ENCODE measurements around the gene SF3B2. TPM values are rescaled to one million over a fixed set of nuclear protein-coding genes. Genes with fewer than 3 reads are reported as not detected.
A peak's percentile ranks its signal among the peaks of the same experiment; 100 is the strongest.
"Not testable (repeated sequence)": the region's sequence is repeated elsewhere in the genome, so short reads cannot be mapped to it uniquely, and the experiment has no call there.

Gene SF3B2
- total RNA-seq, 1 experiment from 2014 or later: 194 TPM

- Histone ChIP-seq H3K36me3 (replicated peaks; ENCODE audit: control insufficient read depth, insufficient read depth, low read length) (no peaks in the 10 kb centered on the region), H3K4me3 (ENCODE audit: insufficient read depth, low read depth, low read length) (no peak overlapping the region), H3K27me3 (ENCODE audit: control insufficient read depth, insufficient read depth, low read length) (no peaks in the 10 kb centered on the region)
- DNase-seq: no peak
These were observed 35.2 kb downstream of the SF3B2 start for GRCh38 chr11:66087148-66087908.

- Histone ChIP-seq H3K4me3 (ENCODE audit: insufficient read depth, low read depth, low read length) (no peak overlapping the region), H3K27me3 (ENCODE audit: control insufficient read depth, insufficient read depth, low read length) (no peaks in the 10 kb centered on the region), H3K36me3 (replicated peaks; ENCODE audit: control insufficient read depth, insufficient read depth, low read length) (no peaks in the 10 kb centered on the region)
- no peak for DNase-seq
These were observed 36.9 kb downstream of the SF3B2 start for GRCh38 chr11:66089067-66089466.

GRCh38 chr11:66090288-66090687, 38.1 kb downstream of the SF3B2 start:
- no peak overlapping the region for H3K4me3 ChIP-seq (ENCODE audit: insufficient read depth, low read depth, low read length)
- H3K27me3 ChIP-seq (ENCODE audit: control insufficient read depth, insufficient read depth, low read length): no peaks in the 10 kb centered on the region
- H3K36me3 ChIP-seq (replicated peaks; ENCODE audit: control insufficient read depth, insufficient read depth, low read length): no peaks in the 10 kb centered on the region
- DNase-seq: no peak

GRCh38 chr11:66092125-66092524, 40.0 kb downstream of the SF3B2 start:
- not testable (repeated sequence) for H3K4me3 ChIP-seq (ENCODE audit: insufficient read depth, low read depth, low read length); DNase-seq; H3K27me3 ChIP-seq (ENCODE audit: control insufficient read depth, insufficient read depth, low read length); H3K36me3 ChIP-seq (replicated peaks; ENCODE audit: control insufficient read depth, insufficient read depth, low read length)

- DNase-seq: not testable (repeated sequence)
These were observed 47.6 kb downstream of the SF3B2 start for GRCh38 chr11:66099746-66100145.

GRCh38 chr11:66100272-66101065, 48.3 kb downstream of the SF3B2 start:
- Histone ChIP-seq H3K36me3 (replicated peaks; ENCODE audit: control insufficient read depth, insufficient read depth, low read length) (no peaks in the 10 kb centered on the region), H3K4me3 (ENCODE audit: insufficient read depth, low read depth, low read length) (no peak overlapping the region), H3K27me3 (ENCODE audit: control insufficient read depth, insufficient read depth, low read length) (no peaks in the 10 kb centered on the region)
- no peak for DNase-seq

More at GRCh38 chr11:66099746-66100145, 47.6 kb downstream of the SF3B2 start:
- not testable (repeated sequence) for H3K4me3 ChIP-seq (ENCODE audit: insufficient read depth, low read depth, low read length); H3K27me3 ChIP-seq (ENCODE audit: control insufficient read depth, insufficient read depth, low read length); H3K36me3 ChIP-seq (replicated peaks; ENCODE audit: control insufficient read depth, insufficient read depth, low read length)

GRCh38 chr11:66101066-66101464, 48.9 kb downstream of the SF3B2 start:
- Histone ChIP-seq H3K36me3 (replicated peaks; ENCODE audit: control insufficient read depth, insufficient read depth, low read length) (no peaks in the 10 kb centered on the region), H3K27me3 (ENCODE audit: control insufficient read depth, insufficient read depth, low read length) (no peaks in the 10 kb centered on the region), H3K4me3 (ENCODE audit: insufficient read depth, low read depth, low read length) (no peak overlapping the region)
- no peak for DNase-seq

- H3K27me3 ChIP-seq (ENCODE audit: control insufficient read depth, insufficient read depth, low read length): no peaks in the 10 kb centered on the region
- H3K4me3 ChIP-seq (ENCODE audit: insufficient read depth, low read depth, low read length): no peak overlapping the region
- no peak for DNase-seq
- no peaks in the 10 kb centered on the region for H3K36me3 ChIP-seq (replicated peaks; ENCODE audit: control insufficient read depth, insufficient read depth, low read length)
These were observed 52.0 kb downstream of the SF3B2 start for GRCh38 chr11:66104057-66104638.

- Histone ChIP-seq H3K4me3 (ENCODE audit: insufficient read depth, low read depth, low read length) (no peak overlapping the region), H3K36me3 (replicated peaks; ENCODE audit: control insufficient read depth, insufficient read depth, low read length) (no peaks in the 10 kb centered on the region), H3K27me3 (ENCODE audit: control insufficient read depth, insufficient read depth, low read length) (no peaks in the 10 kb centered on the region)
- no peak for DNase-seq
These were observed 54.8 kb downstream of the SF3B2 start for GRCh38 chr11:66106786-66107599.

- Histone ChIP-seq H3K27me3 (ENCODE audit: control insufficient read depth, insufficient read depth, low read length) (no peaks in the 10 kb centered on the region), H3K4me3 (ENCODE audit: insufficient read depth, low read depth, low read length) (no peak overlapping the region), H3K36me3 (replicated peaks; ENCODE audit: control insufficient read depth, insufficient read depth, low read length) (no peaks in the 10 kb centered on the region)
- DNase-seq: no peak
These were observed 55.7 kb downstream of the SF3B2 start for GRCh38 chr11:66107600-66108510.

GRCh38 chr11:66109294-66109693, 57.1 kb downstream of the SF3B2 start:
- DNase-seq: no peak
- H3K27me3 ChIP-seq (ENCODE audit: control insufficient read depth, insufficient read depth, low read length): no peaks in the 10 kb centered on the region

GRCh38 chr11:66111158-66111557, 59.0 kb downstream of the SF3B2 start:
- Histone ChIP-seq H3K36me3 (replicated peaks; ENCODE audit: control insufficient read depth, insufficient read depth, low read length) (no peaks in the 10 kb centered on the region), H3K4me3 (ENCODE audit: insufficient read depth, low read depth, low read length) (no peak overlapping the region), H3K27me3 (ENCODE audit: control insufficient read depth, insufficient read depth, low read length) (no peaks in the 10 kb centered on the region)
- no peak for DNase-seq

More at GRCh38 chr11:66109294-66109693, 57.1 kb downstream of the SF3B2 start:
- H3K36me3 ChIP-seq (replicated peaks; ENCODE audit: control insufficient read depth, insufficient read depth, low read length): no peaks in the 10 kb centered on the region
- no peak overlapping the region for H3K4me3 ChIP-seq (ENCODE audit: insufficient read depth, low read depth, low read length)

GRCh38 chr11:66112041-66112491, 59.9 kb downstream of the SF3B2 start:
- DNase-seq: peak; percentile 30
- Histone ChIP-seq H3K4me3 (ENCODE audit: insufficient read depth, low read depth, low read length) (no peak overlapping the region), H3K36me3 (replicated peaks; ENCODE audit: control insufficient read depth, insufficient read depth, low read length) (no peaks in the 10 kb centered on the region), H3K27me3 (ENCODE audit: control insufficient read depth, insufficient read depth, low read length) (no peaks in the 10 kb centered on the region)

Data from H7 (cell line).